Activated CD4-positive, CD25-positive, alpha-beta regulatory T cell (primary cell): ENCODE results near the gene DNAH10.
"Not testable (repeated sequence)": the region's sequence is repeated elsewhere in the genome, so short reads cannot be mapped to it uniquely, and the experiment has no call there.

ENCODE experiments used
- DNase-seq, 4 experiments: peaks; one replicate each; lab custom pipeline; 2025; lab: John Stamatoyannopoulos, UW

The DNAH10 gene

GRCh38 chr12:123907726-123908476, 145.8 kb downstream of the DNAH10 start:
- no peak for DNase-seq

GRCh38 chr12:123908884-123909725, 147.0 kb downstream of the DNAH10 start:
- DNase-seq: no peak

GRCh38 chr12:123910057-123910456, 148.0 kb downstream of the DNAH10 start:
- DNase-seq: no peak

GRCh38 chr12:123910761-123911193, 148.7 kb downstream of the DNAH10 start:
- DNase-seq: no peak

GRCh38 chr12:123911672-123912409, 149.7 kb downstream of the DNAH10 start:
- DNase-seq: not testable (repeated sequence)

- no peak for DNase-seq
These were observed 150.6 kb downstream of the DNAH10 start for GRCh38 chr12:123912415-123913380.

- DNase-seq: no peak
These were observed 152.7 kb downstream of the DNAH10 start for GRCh38 chr12:123914726-123915333.

- DNase-seq: peak in 2 of 4 experiments; percentile 26 to 36
These were observed 154.6 kb downstream of the DNAH10 start for GRCh38 chr12:123916729-123917128.

DNA sequence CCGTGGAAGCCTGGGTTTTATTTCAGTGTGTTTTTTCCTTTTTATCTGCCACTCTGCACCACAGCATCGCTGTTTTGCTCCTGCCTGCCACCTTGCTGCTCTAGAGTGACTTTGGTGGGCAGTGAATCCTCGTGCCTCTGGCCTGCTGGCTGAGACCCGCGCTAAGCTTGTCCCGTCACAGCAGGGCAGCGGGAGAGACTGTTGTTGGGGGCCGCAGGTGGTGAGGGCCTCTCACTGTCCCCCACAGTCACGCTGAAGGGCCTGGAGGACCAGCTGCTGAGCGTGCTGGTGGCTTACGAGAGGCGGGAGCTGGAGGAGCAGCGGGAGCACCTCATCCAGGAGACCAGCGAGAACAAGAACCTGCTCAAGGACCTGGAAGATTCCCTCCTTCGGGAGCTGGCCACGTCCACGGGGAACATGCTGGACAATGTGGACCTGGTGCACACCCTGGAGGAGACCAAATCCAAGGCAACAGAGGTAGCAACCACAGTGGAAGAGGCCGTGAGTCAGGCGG, 155.3 kb downstream of the DNAH10 start:
- no peak for DNase-seq

GRCh38 chr12:123919980-123920360, 157.9 kb downstream of the DNAH10 start:
- no peak for DNase-seq

GRCh38 chr12:123923038-123923437, 160.9 kb downstream of the DNAH10 start:
- no peak for DNase-seq

DNA sequence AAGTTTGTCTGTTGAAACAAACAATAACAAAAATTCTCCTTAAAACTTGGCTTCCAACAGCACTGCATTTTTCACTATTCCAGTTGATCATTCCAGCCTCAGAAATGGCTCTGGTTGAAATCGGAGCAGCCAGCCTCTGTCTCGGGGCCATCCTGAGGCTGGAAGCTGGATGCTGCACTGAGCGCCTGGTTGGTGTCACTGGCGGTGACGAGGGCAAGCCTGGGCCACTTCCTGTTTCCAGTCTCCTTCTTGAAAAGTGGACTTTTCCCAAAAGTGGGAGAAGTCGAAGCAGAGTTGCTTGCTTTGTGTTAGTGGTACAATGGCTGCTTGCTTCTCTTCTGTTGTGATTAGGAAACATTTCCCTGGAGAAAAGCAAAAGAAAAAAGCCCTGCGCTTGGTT, 161.8 kb downstream of the DNAH10 start:
- DNase-seq: no peak

GRCh38 chr12:123924539-123924938, 162.4 kb downstream of the DNAH10 start:
- no peak for DNase-seq

- DNase-seq: no peak
These were observed 166.3 kb downstream of the DNAH10 start for GRCh38 chr12:123928274-123928865.

- DNase-seq: no peak
These were observed 166.8 kb downstream of the DNAH10 start for GRCh38 chr12:123928897-123929296.

GRCh38 chr12:123929946-123930583, 168.0 kb downstream of the DNAH10 start:
- DNase-seq: no peak

- DNase-seq: no peak
These were observed 169.7 kb downstream of the DNAH10 start for GRCh38 chr12:123931686-123932321.

DNA sequence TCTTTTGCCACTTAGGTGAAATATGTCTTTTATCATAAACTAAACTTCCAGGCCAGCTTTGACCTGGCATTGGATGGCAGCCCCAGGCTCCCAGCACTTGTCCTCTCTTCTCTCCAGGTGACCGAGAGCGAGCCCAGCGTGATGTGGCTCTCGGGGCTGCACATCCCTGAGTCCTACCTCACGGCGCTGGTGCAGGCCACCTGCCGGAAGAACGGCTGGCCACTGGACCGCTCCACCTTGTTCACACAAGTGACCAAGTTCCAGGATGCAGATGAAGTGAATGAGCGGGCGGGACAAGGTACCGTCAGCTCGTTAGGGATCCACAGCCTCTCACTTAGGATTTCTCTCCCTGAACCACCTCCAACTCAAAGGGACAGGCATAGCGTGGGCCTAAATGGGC, 171.1 kb downstream of the DNAH10 start:
- no peak for DNase-seq

- no peak for DNase-seq
These were observed 172.0 kb downstream of the DNAH10 start for GRCh38 chr12:123934016-123934620.
